WTC11 (cell line): ENCODE results near the gene MED15. TPM values are rescaled to one million over a fixed set of nuclear protein-coding genes. Genes with fewer than 3 reads are reported as not detected.
A peak's percentile ranks its signal among the peaks of the same experiment; 100 is the strongest.

Experiments used
- ATAC-seq: fragments of 200-7000 bp; cut with Tn5 transposase; 2 replicates; pipeline ENCODE4 v1.10.0; 2021; ENCODE audit warnings: mild to moderate bottlenecking, moderate library complexity
- CTCF ChIA-PET: fragments of 300-600 bp; sonication (Branson Sonifier 250); formaldehyde crosslinking; loops from one replicate; lab custom pipeline; 2021; ENCODE audit warnings: antibody characterized with exemption; lab: Charles Lee
- POLR2A ChIA-PET: fragments of 350-600 bp; sonication (Branson Sonifier 250); formaldehyde crosslinking; loops from one replicate; lab custom pipeline; 2021; ENCODE audit warnings: antibody characterized with exemption; lab: Charles Lee
- DNase-seq: peaks from one replicate; pipeline ENCODE4 v3.0.0; 2021; ENCODE audit warnings: low spot score
- H3K27ac Mint-ChIP-seq: 2 replicates; pipeline ENCODE4 v1.8.0; 2021; ENCODE audit warnings: mixed read lengths
- H3K27me3 Mint-ChIP-seq: 2 replicates; pipeline ENCODE4 v1.8.0; 2021; ENCODE audit warnings: low read depth, mild to moderate bottlenecking, moderate library complexity, mixed read lengths
- H3K36me3 Mint-ChIP-seq: 2 replicates; pipeline ENCODE4 v1.8.0; 2021; ENCODE audit warnings: mixed read lengths
- H3K4me1 Mint-ChIP-seq: 2 replicates; pipeline ENCODE4 v1.8.0; 2022; ENCODE audit warnings: mixed read lengths
- H3K4me3 Mint-ChIP-seq: 2 replicates; pipeline ENCODE4 v1.8.0; 2021; ENCODE audit warnings: mild to moderate bottlenecking, moderate library complexity, mixed read lengths
- H3K9me3 Mint-ChIP-seq: 2 replicates; pipeline ENCODE4 v1.8.0; 2021; ENCODE audit warnings: mixed read lengths
- IRF2 ChIP-seq: sonication (generic); formaldehyde crosslinking; IDR thresholded peaks from 2 replicates; pipeline ENCODE4 v1.8.0; 2022; ENCODE audit warnings: low read depth, missing genetic modification reagents, borderline replicate concordance
- NR1H2 ChIP-seq: sonication (generic); formaldehyde crosslinking; IDR thresholded peaks from 2 replicates; pipeline ENCODE4 v1.9.0; 2021; ENCODE audit warnings: mild to moderate bottlenecking, moderate library complexity, missing genetic modification reagents
- TEAD1 ChIP-seq: sonication (generic); formaldehyde crosslinking; IDR thresholded peaks from 2 replicates; pipeline ENCODE4 v1.8.0; 2022; ENCODE audit warnings: mild to moderate bottlenecking, missing genetic modification reagents
- ZBTB21 ChIP-seq: sonication (generic); formaldehyde crosslinking; IDR thresholded peaks from 2 replicates; pipeline ENCODE4 v1.8.1; 2023; ENCODE audit warnings: mild to moderate bottlenecking, missing genetic modification reagents, borderline replicate concordance
- ZNF138 ChIP-seq: sonication (generic); formaldehyde crosslinking; conservative IDR thresholded peaks from 2 replicates; pipeline ENCODE4 v1.8.1; 2022; ENCODE audit warnings: mild to moderate bottlenecking, moderate library complexity, missing genetic modification reagents
- ZNF219 ChIP-seq: sonication (generic); formaldehyde crosslinking; IDR thresholded peaks from 2 replicates; pipeline ENCODE4 v1.8.0; 2023; ENCODE audit warnings: missing genetic modification reagents, mild to moderate bottlenecking, borderline replicate concordance
- ZNF317 ChIP-seq: sonication (generic); formaldehyde crosslinking; IDR thresholded peaks from 2 replicates; pipeline ENCODE4 v1.8.1; 2023; ENCODE audit warnings: low read depth, mild to moderate bottlenecking, moderate library complexity, missing genetic modification reagents, borderline replicate concordance
- total RNA-seq: library from RNA; stranded (reverse); gene quantifications from 3 replicates; pipeline ENCODE4 v1.2.3, GENCODE V29; 2021
- TF ChIP-seq, protein P1 (sequence below): sonication (generic); formaldehyde crosslinking; IDR thresholded peaks from 2 replicates; pipeline ENCODE4 v1.8.1; 2022; ENCODE audit warnings: mild to moderate bottlenecking, missing genetic modification reagents, moderate library complexity, borderline replicate concordance
- TF ChIP-seq, protein P2 (sequence below): sonication (generic); formaldehyde crosslinking; IDR thresholded peaks from 2 replicates; pipeline ENCODE4 v1.8.1; 2022; ENCODE audit warnings: mild to moderate bottlenecking, moderate library complexity, missing genetic modification reagents
- TF ChIP-seq, protein P3 (sequence below): fragments of 250-450 bp; sonication (Bioruptor Pico); IDR thresholded peaks from 2 replicates; pipeline ENCODE4 v1.8.0; 2021; ENCODE audit warnings: mild to moderate bottlenecking
- TF ChIP-seq, protein P4 (sequence below): fragments of 250-450 bp; sonication (Bioruptor Pico); conservative IDR thresholded peaks from 2 replicates; pipeline ENCODE4 v1.9.0; 2021; ENCODE audit warnings: mild to moderate bottlenecking
- TF ChIP-seq, protein P5 (sequence below): sonication (generic); formaldehyde crosslinking; IDR thresholded peaks from 2 replicates; pipeline ENCODE4 v1.8.0; 2023; ENCODE audit warnings: mild to moderate bottlenecking, missing genetic modification reagents

Gene MED15
- total RNA-seq, 1 experiment from 2014 or later: 67.7 TPM

DNA sequence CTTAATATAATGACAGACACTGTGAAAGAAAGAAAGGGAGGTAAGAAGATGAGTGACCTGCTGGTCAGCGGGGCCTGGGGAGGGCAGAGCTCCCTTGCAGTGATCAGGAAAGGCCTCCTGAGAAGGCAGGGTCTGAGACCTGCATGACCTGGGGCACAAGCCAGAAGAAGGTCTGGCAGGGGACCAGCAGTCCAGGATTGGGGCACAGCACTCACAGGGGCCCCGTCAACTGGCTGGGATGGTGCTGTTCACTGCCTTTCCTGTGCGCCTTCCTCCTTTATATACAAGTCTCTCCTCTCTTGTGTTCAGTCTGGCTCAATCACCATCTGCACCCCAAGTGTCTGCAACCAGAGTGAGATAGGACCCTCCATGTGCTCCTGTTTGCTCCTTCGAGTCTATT, 47.5 kb upstream of the MED15 start:
- H3K4me1 Mint-ChIP-seq: peaks cover 30% of the 10 kb centered on the region
- no peak overlapping the region for H3K27ac Mint-ChIP-seq
- H3K27me3 Mint-ChIP-seq: no peaks in the 10 kb centered on the region
- no peak overlapping the region for H3K4me3 Mint-ChIP-seq
- CTCF ChIA-PET: interaction anchor here (0.6 to 1.2 kb wide), 3 partner anchors 21 to 303 kb away, joined by 3 to 7 read pairs (median 3); no protein-coding TSS in a partner anchor
- no peaks in the 10 kb centered on the region for H3K36me3 Mint-ChIP-seq
- POLR2A ChIA-PET: no interaction called here
- no peak for DNase-seq
- no peaks in the 10 kb centered on the region for H3K9me3 Mint-ChIP-seq
- ATAC-seq: no peak
- TF ChIP-seq TEAD1 (CRISPR knock-in tag) (no peak), ZNF219 (CRISPR knock-in tag) (no peak), ZNF138 (CRISPR knock-in tag) (no peak)
- TF ChIP-seq, protein P1, sequence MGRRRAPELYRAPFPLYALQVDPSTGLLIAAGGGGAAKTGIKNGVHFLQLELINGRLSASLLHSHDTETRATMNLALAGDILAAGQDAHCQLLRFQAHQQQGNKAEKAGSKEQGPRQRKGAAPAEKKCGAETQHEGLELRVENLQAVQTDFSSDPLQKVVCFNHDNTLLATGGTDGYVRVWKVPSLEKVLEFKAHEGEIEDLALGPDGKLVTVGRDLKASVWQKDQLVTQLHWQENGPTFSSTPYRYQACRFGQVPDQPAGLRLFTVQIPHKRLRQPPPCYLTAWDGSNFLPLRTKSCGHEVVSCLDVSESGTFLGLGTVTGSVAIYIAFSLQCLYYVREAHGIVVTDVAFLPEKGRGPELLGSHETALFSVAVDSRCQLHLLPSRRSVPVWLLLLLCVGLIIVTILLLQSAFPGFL (CRISPR knock-in tag): no peak
- TF ChIP-seq, protein P2, sequence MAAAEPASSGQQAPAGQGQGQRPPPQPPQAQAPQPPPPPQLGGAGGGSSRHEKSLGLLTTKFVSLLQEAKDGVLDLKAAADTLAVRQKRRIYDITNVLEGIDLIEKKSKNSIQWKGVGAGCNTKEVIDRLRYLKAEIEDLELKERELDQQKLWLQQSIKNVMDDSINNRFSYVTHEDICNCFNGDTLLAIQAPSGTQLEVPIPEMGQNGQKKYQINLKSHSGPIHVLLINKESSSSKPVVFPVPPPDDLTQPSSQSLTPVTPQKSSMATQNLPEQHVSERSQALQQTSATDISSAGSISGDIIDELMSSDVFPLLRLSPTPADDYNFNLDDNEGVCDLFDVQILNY: no peak

DNA sequence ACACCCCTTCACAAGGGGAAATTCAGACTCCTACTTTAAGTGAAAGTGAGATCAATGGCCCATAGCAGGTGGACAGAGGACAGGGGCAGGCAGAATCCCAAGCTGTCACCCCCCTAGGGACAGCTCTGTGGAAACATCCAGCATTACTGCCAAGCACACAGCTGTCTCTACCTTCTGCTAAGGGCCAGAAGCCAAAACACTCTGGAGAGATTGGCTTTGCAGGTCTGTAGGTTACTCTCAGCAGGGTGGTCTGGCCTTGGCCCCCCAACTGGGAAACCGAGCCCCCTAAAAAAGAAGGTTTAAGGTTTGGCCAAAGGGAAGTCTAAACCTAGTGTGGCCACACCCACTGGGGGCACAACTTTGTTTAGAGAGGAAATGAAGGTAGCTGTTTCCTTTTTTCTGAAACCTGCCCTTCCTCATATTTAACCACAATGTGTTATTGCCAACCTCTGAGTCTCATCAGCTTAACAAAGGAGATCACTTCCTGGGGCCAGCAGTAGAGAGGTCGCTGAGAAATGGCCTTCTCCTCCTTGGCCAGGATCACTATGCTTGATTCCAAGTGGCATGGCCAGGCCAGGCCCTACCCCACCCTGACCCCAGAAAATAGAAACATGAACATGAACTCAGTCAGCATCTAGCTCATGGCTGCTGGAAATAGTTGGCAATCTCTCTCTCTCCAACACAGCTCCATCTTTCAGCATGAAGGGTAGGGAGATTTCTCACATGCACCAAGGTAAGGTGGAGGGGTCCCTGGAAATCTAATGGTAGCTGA, 43.9 kb upstream of the MED15 start:
- Mint-ChIP-seq H3K27ac (peak overlapping the region; percentile 53), H3K4me3 (no peak overlapping the region), H3K36me3 (no peaks in the 10 kb centered on the region), H3K4me1 (peaks cover 20% of the 10 kb centered on the region)
- ChIA-PET CTCF (interaction anchor here (0.6 to 4.8 kb wide), 6 partner anchors 24 to 144 kb away, joined by 3 to 31 read pairs (median 4); partner anchors contain the start of gene DGCR6L), POLR2A (no interaction called here)
- no peak for DNase-seq
- no peak for TF ChIP-seq ZNF138 (CRISPR knock-in tag)
- TF ChIP-seq, protein P3, sequence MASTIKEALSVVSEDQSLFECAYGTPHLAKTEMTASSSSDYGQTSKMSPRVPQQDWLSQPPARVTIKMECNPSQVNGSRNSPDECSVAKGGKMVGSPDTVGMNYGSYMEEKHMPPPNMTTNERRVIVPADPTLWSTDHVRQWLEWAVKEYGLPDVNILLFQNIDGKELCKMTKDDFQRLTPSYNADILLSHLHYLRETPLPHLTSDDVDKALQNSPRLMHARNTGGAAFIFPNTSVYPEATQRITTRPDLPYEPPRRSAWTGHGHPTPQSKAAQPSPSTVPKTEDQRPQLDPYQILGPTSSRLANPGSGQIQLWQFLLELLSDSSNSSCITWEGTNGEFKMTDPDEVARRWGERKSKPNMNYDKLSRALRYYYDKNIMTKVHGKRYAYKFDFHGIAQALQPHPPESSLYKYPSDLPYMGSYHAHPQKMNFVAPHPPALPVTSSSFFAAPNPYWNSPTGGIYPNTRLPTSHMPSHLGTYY (CRISPR knock-in tag): no peak
- TF ChIP-seq, protein P4, sequence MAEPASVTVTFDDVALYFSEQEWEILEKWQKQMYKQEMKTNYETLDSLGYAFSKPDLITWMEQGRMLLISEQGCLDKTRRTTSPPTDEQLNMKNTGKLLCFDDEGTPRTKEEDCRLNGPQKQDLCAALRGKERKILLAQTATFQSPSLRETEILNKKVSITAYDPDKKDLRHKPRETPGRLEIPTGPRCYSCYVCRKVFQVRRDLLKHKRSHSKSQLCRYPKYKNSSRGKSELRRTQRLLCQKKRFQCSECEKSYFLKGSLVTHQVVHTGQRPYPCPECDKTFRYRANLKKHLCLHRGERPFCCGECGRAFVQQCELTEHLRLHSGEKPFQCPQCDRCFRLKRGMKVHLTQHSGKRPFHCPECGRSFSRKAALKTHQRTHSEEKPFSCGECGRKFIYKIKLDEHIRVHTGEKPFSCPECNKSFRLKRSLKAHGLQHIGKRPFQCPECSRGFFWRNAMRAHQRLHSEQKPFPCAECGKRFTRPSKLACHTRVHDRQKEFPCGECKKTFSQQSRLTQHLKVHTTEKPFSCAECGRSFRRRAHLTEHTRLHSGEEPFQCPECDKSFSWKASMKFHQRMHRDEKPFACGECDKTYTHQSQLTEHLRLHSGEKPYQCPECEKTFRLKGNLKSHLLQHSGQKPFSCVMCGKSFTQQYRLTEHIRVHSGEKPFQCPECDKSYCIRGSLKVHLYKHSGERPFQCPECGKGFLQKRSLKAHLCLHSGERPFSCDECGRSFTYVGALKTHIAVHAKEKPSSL (CRISPR knock-in tag): no peak
- no peak for TF ChIP-seq ZNF317
- TF ChIP-seq ZBTB21 (CRISPR knock-in tag): no peak
- TF ChIP-seq, protein P5, sequence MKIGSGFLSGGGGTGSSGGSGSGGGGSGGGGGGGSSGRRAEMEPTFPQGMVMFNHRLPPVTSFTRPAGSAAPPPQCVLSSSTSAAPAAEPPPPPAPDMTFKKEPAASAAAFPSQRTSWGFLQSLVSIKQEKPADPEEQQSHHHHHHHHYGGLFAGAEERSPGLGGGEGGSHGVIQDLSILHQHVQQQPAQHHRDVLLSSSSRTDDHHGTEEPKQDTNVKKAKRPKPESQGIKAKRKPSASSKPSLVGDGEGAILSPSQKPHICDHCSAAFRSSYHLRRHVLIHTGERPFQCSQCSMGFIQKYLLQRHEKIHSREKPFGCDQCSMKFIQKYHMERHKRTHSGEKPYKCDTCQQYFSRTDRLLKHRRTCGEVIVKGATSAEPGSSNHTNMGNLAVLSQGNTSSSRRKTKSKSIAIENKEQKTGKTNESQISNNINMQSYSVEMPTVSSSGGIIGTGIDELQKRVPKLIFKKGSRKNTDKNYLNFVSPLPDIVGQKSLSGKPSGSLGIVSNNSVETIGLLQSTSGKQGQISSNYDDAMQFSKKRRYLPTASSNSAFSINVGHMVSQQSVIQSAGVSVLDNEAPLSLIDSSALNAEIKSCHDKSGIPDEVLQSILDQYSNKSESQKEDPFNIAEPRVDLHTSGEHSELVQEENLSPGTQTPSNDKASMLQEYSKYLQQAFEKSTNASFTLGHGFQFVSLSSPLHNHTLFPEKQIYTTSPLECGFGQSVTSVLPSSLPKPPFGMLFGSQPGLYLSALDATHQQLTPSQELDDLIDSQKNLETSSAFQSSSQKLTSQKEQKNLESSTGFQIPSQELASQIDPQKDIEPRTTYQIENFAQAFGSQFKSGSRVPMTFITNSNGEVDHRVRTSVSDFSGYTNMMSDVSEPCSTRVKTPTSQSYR (CRISPR knock-in tag): no peak
- TF ChIP-seq IRF2 (CRISPR knock-in tag): no peak
- no peak for TF ChIP-seq NR1H2 (CRISPR knock-in tag)
- TF ChIP-seq, all 79 proteins: peak for 0
- no peak for ATAC-seq
- Mint-ChIP-seq H3K27me3 (no peaks in the 10 kb centered on the region), H3K9me3 (no peaks in the 10 kb centered on the region)
